DMS114 treated with DMSO at 0.1 percent for 48 hours (cell line): ENCODE data around the gene POU5F1.
"Not testable (repeated sequence)": the region's sequence is repeated elsewhere in the genome, so short reads cannot be mapped to it uniquely, and the experiment has no call there.

Experiments used
- DNase-seq: peaks from one replicate; lab custom pipeline; 2025; ENCODE audit not compliant: unreplicated experiment; lab: John Stamatoyannopoulos, UW

Gene POU5F1

GRCh38 chr6:31169123-31169857 is 1.2 kb downstream of the POU5F1 start:
- no peak for DNase-seq

GRCh38 chr6:31168606-31169005 is 1.9 kb downstream of the POU5F1 start:
- DNase-seq: no peak

- no peak for DNase-seq
Observed at GRCh38 chr6:31165986-31166385, 4.5 kb downstream of the POU5F1 start.

- not testable (repeated sequence) for DNase-seq
Observed at GRCh38 chr6:31165064-31165832, 5.2 kb downstream of the POU5F1 start.

- not testable (repeated sequence) for DNase-seq
Observed at GRCh38 chr6:31164475-31165063, 5.9 kb downstream of the POU5F1 start.

- DNase-seq: no peak
Observed at GRCh38 chr6:31163922-31164321, 6.6 kb downstream of the POU5F1 start.

GRCh38 chr6:31162463-31163165 is 7.9 kb downstream of the POU5F1 start:
- no peak for DNase-seq

GRCh38 chr6:31161216-31162126 is 9.0 kb downstream of the POU5F1 start:
- DNase-seq: no peak

GRCh38 chr6:31158863-31159855 is 11.3 kb downstream of the POU5F1 start:
- DNase-seq: no peak

GRCh38 chr6:31158140-31158862 is 12.2 kb downstream of the POU5F1 start, which contains the start of gene TCF19:
TSS of gene TCF19 (plus strand) at chr6:31158589. CDS start at chr6:31159470, 881 bp downstream.
- peak; percentile 99 for DNase-seq

GRCh38 chr6:31157513-31158139 is 12.9 kb downstream of the POU5F1 start, which contains the start of gene CCHCR1:
TSS of gene CCHCR1 (minus strand) at chr6:31157802. CDS start at chr6:31157600, 202 bp downstream.
- DNase-seq: no peak

- DNase-seq: no peak
Observed at GRCh38 chr6:31156641-31157040, 13.8 kb downstream of the POU5F1 start.

GRCh38 chr6:31154436-31154835 is 16.0 kb downstream of the POU5F1 start:
- no peak for DNase-seq

- DNase-seq: no peak
Observed at GRCh38 chr6:31152781-31153180, 17.7 kb downstream of the POU5F1 start.

GRCh38 chr6:31149827-31150447 is 20.5 kb downstream of the POU5F1 start:
- DNase-seq: no peak

GRCh38 chr6:31145386-31145785 is 25.1 kb downstream of the POU5F1 start:
- DNase-seq: no peak

GRCh38 chr6:31144970-31145340 is 25.5 kb downstream of the POU5F1 start:
- no peak for DNase-seq
